SK-N-SH (cell line): ENCODE measurements around the gene HTR6. TPM values are rescaled to one million over a fixed set of nuclear protein-coding genes. Genes with fewer than 3 reads are reported as not detected.

Experiments
- CTCF ChIA-PET: fragments of 300-600, 350-600 bp; formaldehyde crosslinking; extraction: SDS; loops from one replicate; lab custom pipeline; 2021; lab: Yijun Ruan, JAX
- POLR2A ChIA-PET: fragments of 350-600 bp; sonication (Branson Sonifier 250); formaldehyde crosslinking; extraction: SDS; loops from one replicate; lab custom pipeline; 2020; ENCODE audit warnings: antibody characterized with exemption, inconsistent platforms; lab: Yijun Ruan, JAX
- DNase-seq: peaks from one replicate; pipeline ENCODE4 v3.0.0; 2012
- H2AFZ ChIP-seq: fragments of 200-600 bp; sonication (generic); 2 replicates; pipeline ENCODE4 v1.8.1; 2016; ENCODE audit warnings: antibody characterized with exemption, mild to moderate bottlenecking, low read depth
- H3F3A ChIP-seq: fragments of 200-600 bp; sonication (generic); replicated peaks from 2 replicates; pipeline ENCODE3; 2016; ENCODE audit warnings: antibody characterized with exemption, mild to moderate bottlenecking; ENCODE audit not compliant: insufficient read depth
- H3K27ac ChIP-seq, 2 experiments: fragments of 200-500 bp in 1 of 2; fragments of 200-600 bp in 1 of 2; sonication (Bioruptor generic) in 1 of 2; sonication (generic), shearing (Covaris generic) in 1 of 2; 2 replicates each; pipeline versions ENCODE4 v1.5.1 to v1.6.1; 2014 to 2016; ENCODE audit warnings: low read depth in 2 of 2, inconsistent platforms in 1 of 2, low read length in 1 of 2, mild to moderate bottlenecking in 1 of 2, mixed read lengths in 1 of 2
- H3K27me3 ChIP-seq: fragments of 200-600 bp; sonication (generic), shearing (Covaris generic); 2 replicates; pipeline ENCODE4 v1.6.1; 2016; ENCODE audit warnings: mixed run types; ENCODE audit not compliant: insufficient read depth
- H3K36me3 ChIP-seq, 2 experiments: fragments of 200-500 bp in 1 of 2; fragments of 200-600 bp in 1 of 2; sonication (Bioruptor generic) in 1 of 2; sonication (generic) in 1 of 2; replicated peaks in 1 of 2; 2 replicates each; pipeline versions ENCODE3 to v1.5.1; 2014 to 2016; ENCODE audit warnings: low read length in 1 of 2, mild to moderate bottlenecking in 1 of 2; ENCODE audit not compliant: insufficient read depth in 2 of 2, control insufficient read depth in 1 of 2
- H3K4me1 ChIP-seq, 2 experiments: fragments of 200-500 bp in 1 of 2; fragments of 200-600 bp in 1 of 2; sonication (Bioruptor generic) in 1 of 2; sonication (generic), shearing (Covaris generic) in 1 of 2; 2 replicates each; pipeline versions ENCODE4 v1.5.1 to v1.6.1; 2014 to 2016; ENCODE audit warnings: low read depth in 1 of 2, low read length in 1 of 2, mixed run types in 1 of 2; ENCODE audit not compliant: insufficient read depth in 2 of 2, control insufficient read depth in 1 of 2
- H3K4me2 ChIP-seq: fragments of 200-600 bp; sonication (generic), shearing (Covaris generic); 2 replicates; pipeline ENCODE4 v1.6.1; 2017; ENCODE audit warnings: mixed run types
- H3K4me3 ChIP-seq, 2 experiments: fragments of 200-500 bp in 1 of 2; fragments of 200-600 bp in 1 of 2; sonication (Bioruptor generic) in 1 of 2; sonication (generic), shearing (Covaris generic) in 1 of 2; 2 replicates each; pipeline versions ENCODE4 v1.5.1 to v1.8.1; 2014 to 2016; ENCODE audit warnings: low read depth in 2 of 2, inconsistent platforms in 1 of 2, low read length in 1 of 2, mild to moderate bottlenecking in 1 of 2, mixed read lengths in 1 of 2, moderate library complexity in 1 of 2
- H3K79me2 ChIP-seq: fragments of 200-600 bp; sonication (generic); 2 replicates; pipeline ENCODE4 v1.8.1; 2017; ENCODE audit warnings: mild to moderate bottlenecking; ENCODE audit not compliant: insufficient read depth
- H3K9ac ChIP-seq: fragments of 200-600 bp; sonication (generic); 2 replicates; pipeline ENCODE4 v1.6.1; 2017; ENCODE audit warnings: mixed run types
- H3K9me2 ChIP-seq: fragments of 200-600 bp; sonication (generic); 2 replicates; pipeline ENCODE4 v1.6.1; 2017; ENCODE audit warnings: mixed run types
- H3K9me3 ChIP-seq: fragments of 200-600 bp; sonication (generic); 2 replicates; pipeline ENCODE4 v1.6.1; 2017; ENCODE audit warnings: mixed run types, mild to moderate bottlenecking, moderate library complexity
- H4K20me1 ChIP-seq: fragments of 200-600 bp; sonication (generic); 2 replicates; pipeline ENCODE4 v1.6.1; 2017; ENCODE audit warnings: mild to moderate bottlenecking, mixed run types; ENCODE audit not compliant: insufficient read depth
- CHD2 ChIP-seq: fragments of 150-350 bp; IDR thresholded peaks from 2 replicates; pipeline ENCODE4 v1.6.1; 2018; ENCODE audit warnings: low read length; ENCODE audit not compliant: partially characterized antibody
- EP300 ChIP-seq, 2 experiments: IDR thresholded peaks; 2 replicates each; pipeline versions ENCODE4 v1.4.0 to v1.6.1; 2012; ENCODE audit warnings: borderline replicate concordance in 1 of 2, low read depth in 1 of 2, low read length in 1 of 2
- FOXJ3 ChIP-seq: sonication (generic); formaldehyde crosslinking; IDR thresholded peaks from 2 replicates; pipeline ENCODE4 v1.5.1; 2020; ENCODE audit warnings: mild to moderate bottlenecking, missing genetic modification reagents
- GABPA ChIP-seq: IDR thresholded peaks from 2 replicates; pipeline ENCODE4 v1.4.0; 2012; ENCODE audit warnings: low read depth, mild to moderate bottlenecking
- GATA2 ChIP-seq: sonication (generic); formaldehyde crosslinking; IDR thresholded peaks from 2 replicates; pipeline ENCODE4 v1.5.0; 2020; ENCODE audit warnings: mild to moderate bottlenecking, missing genetic modification reagents
- MEF2A ChIP-seq: IDR thresholded peaks from 2 replicates; pipeline ENCODE4 v1.4.0; 2012; ENCODE audit warnings: low read depth, borderline replicate concordance
- NFIC ChIP-seq: IDR thresholded peaks from 2 replicates; pipeline ENCODE4 v1.4.0; 2012; ENCODE audit warnings: borderline replicate concordance
- NRF1 ChIP-seq: IDR thresholded peaks from 2 replicates; pipeline ENCODE4 v1.6.1; 2012; ENCODE audit warnings: low read depth, mild to moderate bottlenecking, low read length
- RCOR1 ChIP-seq: fragments of 150-350 bp; IDR thresholded peaks from 2 replicates; pipeline ENCODE4 v1.6.1; 2017; ENCODE audit warnings: antibody characterized with exemption, low read length
- REST ChIP-seq: IDR thresholded peaks from 2 replicates; pipeline ENCODE4 v1.6.1; 2012; ENCODE audit warnings: mild to moderate bottlenecking, low read depth, low read length, moderate library complexity
- RFX5 ChIP-seq: IDR thresholded peaks from 2 replicates; pipeline ENCODE4 v1.6.1; 2012; ENCODE audit warnings: mild to moderate bottlenecking, improper control_type of control experiment, low read length
- SMC3 ChIP-seq: IDR thresholded peaks from 2 replicates; pipeline ENCODE4 v1.6.1; 2012; ENCODE audit warnings: low read depth, low read length, improper control_type of control experiment
- TAF1 ChIP-seq: IDR thresholded peaks from 2 replicates; pipeline ENCODE4 v1.6.1; 2012; ENCODE audit warnings: low read depth, mild to moderate bottlenecking, low read length, moderate library complexity, borderline replicate concordance
- TCF12 ChIP-seq: IDR thresholded peaks from 2 replicates; pipeline ENCODE4 v1.4.0; 2012
- USF2 ChIP-seq: fragments of 150-350 bp; IDR thresholded peaks from 2 replicates; pipeline ENCODE4 v1.6.1; 2017; ENCODE audit warnings: antibody characterized with exemption, low read length, low read depth, borderline replicate concordance
- YY1 ChIP-seq: IDR thresholded peaks from 2 replicates; pipeline ENCODE4 v1.4.0; 2012; ENCODE audit warnings: low read depth, mild to moderate bottlenecking
- WGBS: methylation state at CpG from one replicate; pipeline ENCODE4 v1.1.6; 2017; ENCODE audit warnings: low lambda C conversion rate; 5-methylcytosine and 5-hydroxymethylcytosine counted together
- polyA plus RNA-seq, 3 experiments: library from polyadenylated mRNA; depleted of rRNA; stranded (reverse); fragments of >200 nt; gene quantifications; 2 replicates each; pipeline ENCODE4 v1.2.3, GENCODE V29; 2012

Gene HTR6
- polyA plus RNA-seq, 1 of the 3 experiments (the other 2 are of a cell fraction): 0.05 TPM

GRCh38 chr1:19720174-19720573, 55.5 kb downstream of the HTR6 start:
- Histone ChIP-seq H3F3A (no peaks in the 10 kb centered on the region), H3K79me2 (no peaks in the 10 kb centered on the region), H2AFZ (no peak overlapping the region), H3K4me2 (no peak overlapping the region), H4K20me1 (no peaks in the 10 kb centered on the region), H3K4me1 (peaks cover 0 to 4% of the 10 kb centered on the region in 2 experiments; a peak in 1 of 4 replicates), H3K9me2 (no peaks in the 10 kb centered on the region), H3K9me3 (no peaks in the 10 kb centered on the region), H3K27me3 (no peaks in the 10 kb centered on the region), H3K27ac (no peak overlapping the region), H3K36me3 (no peaks in the 10 kb centered on the region), H3K9ac (no peak overlapping the region), H3K4me3 (no peak overlapping the region)
- TF ChIP-seq USF2 (no peak), GABPA (no peak), CHD2 (no peak), TCF12 (no peak), FOXJ3 (CRISPR knock-in tag) (no peak), TAF1 (no peak), MEF2A (no peak), REST (no peak), NFIC (no peak), RCOR1 (no peak), EP300 (IDR thresholded peaks at IDR 0.05; ENCODE audit: borderline replicate concordance in 1 of 2, low read depth in 1 of 2, low read length in 1 of 2) (no peak)
- POLR2A ChIA-PET: no interaction called here
- CTCF ChIA-PET: interaction anchor here (1.1 kb wide), 1 partner anchor 162 kb away, joined by 3 read pairs; the partner anchor contains the start of gene OTUD3
- 94% methylated on average over 4 of the region's 4 CpGs for WGBS
- no peak for DNase-seq

- Histone ChIP-seq H4K20me1 (no peaks in the 10 kb centered on the region), H3K27me3 (no peaks in the 10 kb centered on the region), H3K9me2 (no peaks in the 10 kb centered on the region), H3K27ac (no peak overlapping the region), H3K79me2 (no peaks in the 10 kb centered on the region), H3K4me1 (peaks cover 0 to 4% of the 10 kb centered on the region in 2 experiments; a peak in 1 of 4 replicates), H3K9me3 (no peaks in the 10 kb centered on the region), H2AFZ (no peak overlapping the region), H3K4me3 (no peak overlapping the region), H3K4me2 (no peak overlapping the region), H3F3A (no peaks in the 10 kb centered on the region), H3K9ac (no peak overlapping the region), H3K36me3 (no peaks in the 10 kb centered on the region)
- POLR2A ChIA-PET: no interaction called here
- 76% methylated on average over 4 of the region's 4 CpGs for WGBS
- no peak for DNase-seq
- TF ChIP-seq GATA2 (CRISPR knock-in tag) (no peak), YY1 (no peak), TAF1 (no peak), RFX5 (no peak), TCF12 (no peak), NFIC (no peak), NRF1 (no peak), SMC3 (no peak)
- CTCF ChIA-PET: interaction anchor here (1.1 kb wide), 1 partner anchor 162 kb away, joined by 3 read pairs; the partner anchor contains the start of gene OTUD3
Measured at GRCh38 chr1:19720973-19721372, 56.3 kb downstream of the HTR6 start.
